Hematopoietic multipotent progenitor cell treated with erythropoietin and hydrocortisone succinate and interleukin-3 and kit ligand, for 15 days (in vitro differentiated cells): Measurements from ENCODE around the gene SENP1.
"Not testable (repeated sequence)": the region's sequence is repeated elsewhere in the genome, so short reads cannot be mapped to it uniquely, and the experiment has no call there.

Experiments used
- DNase-seq: peaks from one replicate; pipeline ENCODE4 v3.0.0-alpha.2; 2015; ENCODE audit warnings: low spot score

SENP1 gene

GRCh38 chr12:48111312-48111693 is 5.4 kb upstream of the SENP1 start:
- not testable (repeated sequence) for DNase-seq

DNA sequence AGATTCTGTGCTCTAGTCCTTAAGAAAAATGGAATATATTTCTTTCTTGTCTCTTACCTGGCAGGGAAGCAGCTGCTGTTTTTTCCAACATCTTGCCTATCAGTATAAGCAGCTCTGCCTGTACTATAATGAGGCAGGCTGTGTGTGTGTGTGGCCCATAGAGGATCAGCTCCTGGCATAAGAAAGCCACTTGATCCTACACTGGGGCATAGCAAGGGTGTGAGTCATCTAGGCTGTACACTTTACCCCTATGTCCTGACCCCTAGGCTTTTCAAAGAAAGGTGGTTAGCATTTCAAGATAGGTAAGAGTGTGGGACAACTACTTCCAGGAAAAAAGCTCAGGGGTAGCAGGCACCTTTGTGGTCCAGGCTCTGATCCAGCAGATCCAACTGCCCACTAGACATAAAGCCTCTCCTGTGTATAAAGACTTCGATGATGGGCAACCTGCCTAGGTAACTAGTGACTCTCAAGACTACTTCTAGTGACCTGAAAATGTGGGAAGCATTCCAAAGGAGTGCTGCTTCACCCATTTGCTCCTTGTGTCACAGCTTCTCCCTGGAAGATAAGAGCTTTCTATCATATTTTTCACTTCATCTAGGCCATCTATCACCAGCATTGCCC is 4.9 kb upstream of the SENP1 start:
- no peak for DNase-seq

- DNase-seq, result no peak
These were observed 3.5 kb upstream of the SENP1 start for GRCh38 chr12:48109424-48109823.

DNA sequence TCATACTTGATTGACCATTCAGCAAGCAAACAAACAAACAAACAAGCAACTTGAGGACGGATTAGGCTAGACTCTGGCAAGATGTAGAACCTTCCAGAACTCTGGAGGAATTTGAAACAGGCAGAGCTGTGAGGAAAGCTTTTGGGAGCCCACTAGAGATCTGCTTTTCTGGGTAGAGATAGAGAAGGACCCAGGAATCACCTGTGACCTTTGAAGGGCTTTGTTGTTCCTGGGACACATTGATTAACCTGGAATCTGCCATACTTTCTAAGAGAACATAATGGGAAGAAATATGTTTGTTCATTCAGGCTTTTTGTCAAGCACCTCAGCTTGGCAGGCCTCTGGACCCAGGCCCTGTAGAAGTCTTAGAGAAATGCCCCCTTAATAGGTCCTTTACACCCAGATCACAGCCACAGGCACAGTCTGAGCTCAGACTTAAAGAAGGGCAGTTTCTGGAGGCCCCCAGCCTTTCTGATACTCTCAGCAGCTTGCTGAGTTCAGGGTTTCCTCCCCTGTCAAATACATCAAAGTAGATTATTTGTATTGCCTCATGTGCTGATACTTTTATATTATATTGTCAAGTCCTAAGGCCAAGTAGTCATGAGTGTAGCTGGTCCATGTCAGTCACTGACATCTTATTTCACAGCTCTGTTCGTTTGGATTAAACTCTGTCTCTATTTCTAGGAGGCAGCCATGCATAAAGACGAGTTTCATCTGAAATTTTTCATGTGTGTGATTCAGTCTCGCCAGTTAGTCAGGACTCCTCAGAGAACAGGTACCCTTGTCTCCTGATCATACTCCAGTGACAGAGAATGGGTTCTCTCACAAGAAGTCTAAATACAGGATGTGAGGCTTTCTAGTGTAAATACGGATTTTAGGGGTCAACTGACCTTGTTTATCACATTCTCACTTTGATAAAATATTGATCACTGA is 1.1 kb upstream of the SENP1 start:
- DNase-seq, result no peak

GRCh38 chr12:48105321-48105866 is 485 bp downstream of the SENP1 start:
- DNase-seq, result peak; percentile 38

GRCh38 chr12:48104531-48104930 is 1.3 kb downstream of the SENP1 start:
- DNase-seq, result no peak

DNA sequence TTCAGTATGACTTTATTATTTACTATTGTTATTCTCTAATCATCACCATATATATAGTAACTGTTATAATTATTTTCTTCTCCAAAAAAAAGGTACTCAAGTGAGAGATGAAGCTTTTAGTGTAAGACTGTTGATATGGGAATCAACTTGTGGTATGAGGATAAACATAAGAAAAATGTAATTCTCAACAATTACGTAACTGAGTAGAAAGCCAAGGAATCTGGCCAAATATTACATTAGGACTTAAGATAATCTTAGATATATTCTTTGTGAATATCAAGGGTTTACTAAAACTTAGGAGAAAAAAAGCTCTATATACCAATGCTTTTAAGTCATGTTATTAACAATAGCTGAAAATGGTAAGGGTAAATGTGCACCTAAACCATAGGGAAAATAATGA is 13.3 kb downstream of the SENP1 start:
- DNase-seq, result no peak

GRCh38 chr12:48086327-48086726 is 19.6 kb downstream of the SENP1 start:
- no peak for DNase-seq

DNA sequence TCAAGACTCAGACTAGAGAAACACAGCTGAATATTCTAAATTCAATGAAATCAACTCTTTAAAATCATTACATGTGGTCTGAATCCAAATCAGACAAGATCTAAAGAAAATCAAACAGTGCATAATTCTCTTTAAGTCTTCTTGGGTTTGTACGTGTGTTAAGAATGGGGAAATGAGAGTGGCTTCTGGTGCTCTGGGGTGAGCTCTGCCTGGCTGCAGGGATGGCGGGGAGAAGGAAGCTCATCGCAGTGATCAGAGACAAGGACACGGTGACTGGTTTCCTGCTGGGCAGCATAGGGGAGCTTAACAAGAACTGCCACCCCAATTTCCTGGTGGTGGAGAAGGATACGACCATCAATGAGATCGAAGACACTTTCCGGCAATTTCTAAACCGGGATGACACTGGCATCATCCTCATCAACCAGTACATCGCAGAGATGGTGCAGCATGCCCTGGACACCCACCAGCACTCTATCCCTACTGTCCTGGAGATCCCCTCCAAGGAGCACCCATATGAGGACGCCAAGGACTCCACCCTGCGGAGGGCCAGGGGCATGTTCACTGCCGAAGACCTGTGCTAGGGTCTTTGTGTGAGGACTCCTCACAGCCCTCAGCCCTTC is 20.9 kb downstream of the SENP1 start:
- DNase-seq, result no peak

DNA sequence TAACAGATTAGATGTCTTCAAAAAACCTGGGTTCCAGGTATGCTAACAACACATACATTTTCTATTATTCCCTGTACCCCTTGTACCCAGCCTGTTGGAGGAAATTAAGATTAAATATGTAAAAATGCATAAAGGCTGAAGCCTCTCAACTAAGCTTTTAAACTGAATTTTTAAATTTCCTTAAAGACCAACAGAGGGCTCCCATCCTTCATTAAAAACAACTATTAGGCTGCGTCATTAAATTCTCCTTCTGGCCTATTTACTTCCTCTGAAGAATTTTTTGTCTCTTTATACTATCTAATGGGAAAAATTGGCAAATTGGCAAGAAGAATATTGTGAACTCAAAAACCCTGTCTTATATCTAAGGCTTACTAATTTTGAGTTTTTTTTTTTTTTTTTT is 21.8 kb downstream of the SENP1 start:
- peak; percentile 53 for DNase-seq

- DNase-seq, result no peak
These were observed 25.1 kb downstream of the SENP1 start for GRCh38 chr12:48080821-48081220.

GRCh38 chr12:48080285-48080684 is 25.6 kb downstream of the SENP1 start:
- no peak for DNase-seq

DNA sequence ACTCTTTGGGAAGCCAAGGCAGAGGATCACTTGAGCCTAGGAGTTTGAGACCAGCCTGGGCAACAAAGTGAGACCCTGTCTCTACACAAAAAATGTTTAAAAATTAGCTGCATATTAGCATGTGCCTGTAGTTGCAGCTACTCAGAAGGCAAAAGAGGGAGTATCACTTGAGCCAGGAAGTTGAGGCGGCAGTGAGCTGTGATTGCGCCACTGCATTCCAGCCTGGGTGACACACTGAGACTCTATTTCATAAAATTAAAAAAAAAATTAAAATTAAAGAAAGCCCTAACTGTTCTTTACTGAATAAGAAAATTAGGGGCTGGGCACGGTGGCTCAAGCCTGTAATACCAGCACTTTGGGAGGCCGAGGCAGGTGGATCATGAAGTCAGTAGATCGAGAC is 27.0 kb downstream of the SENP1 start:
- DNase-seq, result no peak

- DNase-seq, result no peak
These were observed 28.8 kb downstream of the SENP1 start for GRCh38 chr12:48077111-48077510.

GRCh38 chr12:48075832-48076231 is 30.0 kb downstream of the SENP1 start:
- no peak for DNase-seq

DNA sequence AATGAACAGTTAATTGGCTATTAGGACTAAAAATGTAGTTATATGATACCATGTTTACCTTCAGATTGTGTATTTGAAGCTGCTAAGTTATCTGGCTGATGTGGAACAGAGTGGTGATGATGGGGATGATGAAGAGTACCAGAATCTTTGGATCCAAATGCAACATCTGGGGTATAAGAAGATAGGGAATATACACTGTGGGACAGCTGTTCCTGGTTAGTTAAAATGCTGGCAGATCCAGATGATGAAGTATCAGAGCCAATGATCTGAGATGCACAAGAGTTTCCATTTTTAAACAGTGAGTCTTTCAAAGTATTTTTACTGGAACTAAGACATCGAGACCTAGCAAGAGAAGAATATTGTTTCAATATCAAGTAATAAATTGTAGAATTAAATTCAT is 31.6 kb downstream of the SENP1 start:
- DNase-seq, result no peak

GRCh38 chr12:48072266-48072665 is 33.6 kb downstream of the SENP1 start:
- no peak for DNase-seq

DNA sequence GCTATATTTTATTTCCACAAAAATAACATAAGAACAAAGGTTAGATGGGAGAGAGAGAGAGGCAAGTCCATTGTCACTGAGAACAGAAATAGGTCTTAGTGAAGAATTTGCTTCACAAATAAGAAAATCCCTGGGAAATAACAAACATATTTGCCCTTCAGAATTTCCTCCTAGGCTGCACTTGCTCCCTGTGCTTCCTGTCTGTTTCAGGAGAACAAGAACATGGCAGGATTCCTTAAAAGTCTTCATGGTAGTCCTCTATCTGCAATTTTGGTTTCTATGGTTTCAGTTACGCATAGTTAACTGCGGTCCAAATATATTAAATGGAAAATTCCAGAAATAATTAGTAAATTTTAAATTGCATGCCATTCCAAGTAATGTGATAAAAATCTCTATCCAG is 34.1 kb downstream of the SENP1 start:
- DNase-seq, result no peak

DNA sequence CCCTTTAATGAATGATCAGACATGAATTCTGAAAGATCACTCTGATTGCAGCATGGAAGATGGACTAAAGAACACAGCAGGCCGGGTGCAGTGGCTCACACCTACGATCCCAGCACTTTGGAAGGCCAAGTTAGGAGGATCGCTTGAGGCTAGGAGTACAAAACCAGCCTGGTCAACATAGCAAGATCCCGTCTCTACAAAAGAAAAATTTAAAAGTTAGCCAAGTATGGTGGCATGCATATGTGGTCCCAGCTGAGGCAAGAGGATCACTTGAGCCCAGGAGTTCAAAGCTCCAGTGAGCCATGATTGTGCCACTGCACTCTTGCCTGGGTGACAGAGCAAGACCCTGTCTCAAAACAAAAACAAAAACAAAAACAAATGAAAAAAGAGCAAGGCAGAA is 35.1 kb downstream of the SENP1 start:
- DNase-seq, result no peak

DNA sequence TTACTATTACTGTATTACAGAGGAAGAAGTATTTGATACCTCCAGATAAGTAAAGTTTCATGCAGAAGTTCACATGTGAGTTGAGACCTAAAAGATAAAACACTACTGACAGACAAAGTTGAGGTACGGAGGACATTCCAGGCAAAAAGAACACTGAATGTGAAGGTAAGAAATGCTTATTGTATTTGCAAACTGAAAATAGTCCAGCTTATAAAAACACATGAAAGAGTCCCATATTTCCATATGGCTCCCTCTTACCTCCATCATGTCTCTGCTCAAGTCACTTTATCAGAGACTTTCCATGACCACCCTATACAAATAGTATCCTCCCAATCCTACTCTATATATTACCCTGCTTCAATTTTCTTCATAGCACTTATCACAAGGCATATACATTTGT is 35.8 kb downstream of the SENP1 start:
- DNase-seq, result no peak

DNA sequence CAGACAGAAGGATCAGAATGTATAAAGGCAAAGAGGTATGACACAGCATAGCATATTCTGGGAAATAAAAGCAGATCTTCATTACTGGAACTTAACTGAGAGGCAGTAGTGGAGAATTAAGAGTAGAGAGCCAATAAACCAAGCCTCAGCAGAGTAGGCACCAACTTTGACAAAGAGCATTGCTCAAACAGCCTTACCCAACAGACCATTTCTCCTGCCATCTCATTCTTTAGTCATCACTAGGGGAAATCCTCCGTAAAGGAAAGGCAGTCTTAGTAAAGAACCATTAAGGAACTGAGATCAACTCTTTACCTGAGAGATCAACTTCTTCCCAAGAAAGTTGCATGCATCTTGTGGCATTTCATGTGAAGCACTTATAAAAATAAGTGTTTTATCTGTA is 36.6 kb downstream of the SENP1 start:
- no peak for DNase-seq

DNA sequence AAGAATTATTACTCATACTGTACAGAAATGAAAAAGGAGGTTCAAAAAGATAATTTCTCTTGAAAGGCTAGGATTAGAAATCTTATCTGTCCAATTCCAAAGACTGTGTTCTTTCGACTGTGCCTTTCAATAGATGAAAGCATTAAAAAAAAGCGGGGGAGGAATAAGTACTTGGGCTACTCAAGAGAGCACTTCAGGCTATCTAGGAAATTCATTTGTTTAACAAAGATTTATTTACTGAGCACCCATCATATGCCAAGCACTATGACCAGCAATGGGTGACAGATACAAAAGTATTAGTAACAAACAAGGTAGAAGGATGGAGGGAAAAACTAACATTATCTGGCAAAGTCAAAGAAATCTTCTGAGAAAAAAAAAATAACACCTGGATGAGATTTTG is 37.4 kb downstream of the SENP1 start:
- DNase-seq, result no peak
